Astrocyte (in vitro differentiated cells and primary cell): Measurements from ENCODE around the gene ELFN2. TPM values are rescaled to one million over a fixed set of nuclear protein-coding genes. Genes with fewer than 3 reads are reported as not detected.

Experiments
- DNase-seq: peaks from one replicate; pipeline ENCODE4 v3.0.0-alpha.2; 2010; ENCODE audit warnings: low read depth
- FAIRE-seq: peaks from 2 replicates; lab custom pipeline; 2011; peaks lifted over from hg19 to GRCh38; lab: Jason Lieb, UNC
- H2AFZ ChIP-seq: 2 replicates; pipeline ENCODE4 v1.6.0; 2012; ENCODE audit warnings: low read depth, low read length, inconsistent platforms
- H3K27ac ChIP-seq: 2 replicates; pipeline ENCODE4 v1.5.1; 2011; ENCODE audit warnings: low read depth, low read length, inconsistent platforms
- H3K27me3 ChIP-seq: 2 replicates; pipeline ENCODE4 v1.6.0; 2011; ENCODE audit warnings: low read length, inconsistent platforms; ENCODE audit not compliant: insufficient read depth
- H3K36me3 ChIP-seq: 2 replicates; pipeline ENCODE4 v1.5.1; 2011; ENCODE audit warnings: low read length, inconsistent platforms; ENCODE audit not compliant: insufficient read depth
- H3K4me1 ChIP-seq: 2 replicates; pipeline ENCODE4 v1.5.1; 2011; ENCODE audit warnings: low read length, inconsistent platforms; ENCODE audit not compliant: insufficient read depth
- H3K4me2 ChIP-seq: 2 replicates; pipeline ENCODE4 v1.6.0; 2012; ENCODE audit warnings: low read length, inconsistent platforms
- H3K4me3 ChIP-seq: 2 replicates; pipeline ENCODE4 v1.5.1; 2011; ENCODE audit warnings: low read depth, mild to moderate bottlenecking, low read length, inconsistent platforms; ENCODE audit not compliant: insufficient read depth
- H3K79me2 ChIP-seq: 2 replicates; pipeline ENCODE4 v1.6.0; 2012; ENCODE audit warnings: mild to moderate bottlenecking, low read length, inconsistent platforms; ENCODE audit not compliant: insufficient read depth
- H3K9ac ChIP-seq: 2 replicates; pipeline ENCODE4 v1.6.0; 2012; ENCODE audit warnings: mild to moderate bottlenecking, low read length, inconsistent platforms
- H3K9me3 ChIP-seq: 2 replicates; pipeline ENCODE4 v1.5.1; 2012; ENCODE audit warnings: low read depth, mild to moderate bottlenecking, low read length, inconsistent platforms; ENCODE audit not compliant: insufficient read depth
- H4K20me1 ChIP-seq: 2 replicates; pipeline ENCODE4 v1.6.0; 2012; ENCODE audit warnings: low read length, inconsistent platforms; ENCODE audit not compliant: insufficient read depth
- H3K27ac Mint-ChIP-seq: one replicate; pipeline ENCODE4 v1.8.0; 2021; ENCODE audit warnings: mild to moderate bottlenecking, mixed read lengths; ENCODE audit not compliant: unreplicated experiment
- H3K27me3 Mint-ChIP-seq: one replicate; pipeline ENCODE4 v1.8.0; 2021; ENCODE audit warnings: low read depth, mixed read lengths; ENCODE audit not compliant: unreplicated experiment
- H3K36me3 Mint-ChIP-seq: one replicate; pipeline ENCODE4 v1.8.0; 2021; ENCODE audit warnings: low read depth, mixed read lengths; ENCODE audit not compliant: unreplicated experiment
- H3K4me1 Mint-ChIP-seq: one replicate; pipeline ENCODE4 v1.8.0; 2021; ENCODE audit warnings: low read depth, mixed read lengths; ENCODE audit not compliant: unreplicated experiment
- H3K4me3 Mint-ChIP-seq: one replicate; pipeline ENCODE4 v1.8.0; 2021; ENCODE audit warnings: mild to moderate bottlenecking, moderate library complexity, mixed read lengths; ENCODE audit not compliant: unreplicated experiment
- H3K9me3 Mint-ChIP-seq: one replicate; pipeline ENCODE4 v1.8.0; 2021; ENCODE audit warnings: mild to moderate bottlenecking, mixed read lengths; ENCODE audit not compliant: unreplicated experiment
- CTCF ChIP-seq: IDR thresholded peaks from 2 replicates; pipeline ENCODE4 v1.5.1; 2011; ENCODE audit warnings: low read depth, mild to moderate bottlenecking, inconsistent platforms, low read length, moderate library complexity; ENCODE audit not compliant: insufficient read depth
- EZH2 ChIP-seq: IDR thresholded peaks from 2 replicates; pipeline ENCODE4 v1.6.1; 2012; ENCODE audit warnings: mild to moderate bottlenecking, low read length, inconsistent platforms; ENCODE audit not compliant: insufficient read depth
- total RNA-seq: library from RNA; stranded (reverse); gene quantifications from 2 replicates; pipeline ENCODE4 v1.2.1, GENCODE V29; 2021

The ELFN2 gene
- total RNA-seq, 1 donor from 2014 or later = 2.8 TPM

GRCh38 chr22:37366601-37367000, 60.7 kb downstream of the ELFN2 start:
- H3K27ac ChIP-seq = no peak overlapping the region
- DNase-seq = no peak
- H2AFZ ChIP-seq = no peak overlapping the region
- peaks cover 2% of the 10 kb centered on the region for H3K36me3 Mint-ChIP-seq
- TF ChIP-seq EZH2 (no peak), CTCF (no peak)
- no peak overlapping the region for H3K4me2 ChIP-seq
- H3K36me3 ChIP-seq = no peaks in the 10 kb centered on the region
- no peaks in the 10 kb centered on the region for H3K4me1 ChIP-seq
- H3K27me3 Mint-ChIP-seq = peaks cover 61% of the 10 kb centered on the region
- H3K27me3 ChIP-seq = peaks cover 2% of the 10 kb centered on the region
- no peaks in the 10 kb centered on the region for H3K9me3 Mint-ChIP-seq
- H4K20me1 ChIP-seq = no peaks in the 10 kb centered on the region
- no peak overlapping the region for H3K9ac ChIP-seq
- H3K9me3 ChIP-seq = no peaks in the 10 kb centered on the region
- no peak overlapping the region for H3K27ac Mint-ChIP-seq
- H3K4me3 Mint-ChIP-seq = no peak overlapping the region
- H3K4me3 ChIP-seq = no peak overlapping the region
- FAIRE-seq = no peak
- H3K79me2 ChIP-seq = no peaks in the 10 kb centered on the region
- H3K4me1 Mint-ChIP-seq = peaks cover 4% of the 10 kb centered on the region

DNA sequence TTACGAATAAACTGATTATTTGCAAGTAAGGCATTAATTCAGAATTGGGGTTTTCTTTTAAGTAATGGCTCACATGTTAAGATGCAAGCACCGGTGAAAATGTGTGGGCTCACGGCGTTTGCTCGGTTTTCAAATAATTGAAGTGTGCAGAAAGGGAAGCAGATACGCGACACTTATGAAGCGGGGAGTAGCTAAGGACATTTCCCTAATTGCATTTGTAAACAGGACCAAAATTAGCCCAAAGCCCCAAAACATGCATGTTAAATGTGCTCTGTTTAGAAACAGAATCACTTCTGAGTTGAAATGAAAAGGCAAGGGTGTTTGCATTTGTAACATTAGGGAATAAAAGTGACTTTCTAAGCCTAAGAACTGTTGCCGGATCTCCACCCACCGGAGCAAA, 61.3 kb downstream of the ELFN2 start:
- no peak for FAIRE-seq
- peaks cover 2% of the 10 kb centered on the region for H3K36me3 Mint-ChIP-seq

More for the DNA sequence above, 61.3 kb downstream of the ELFN2 start:
- Histone ChIP-seq H3K27me3 (peaks cover 2% of the 10 kb centered on the region), H3K36me3 (no peaks in the 10 kb centered on the region), H3K4me2 (no peak overlapping the region), H3K27ac (no peak overlapping the region), H3K9me3 (no peaks in the 10 kb centered on the region), H2AFZ (no peak overlapping the region), H3K4me3 (no peak overlapping the region), H3K4me1 (no peaks in the 10 kb centered on the region), H4K20me1 (no peaks in the 10 kb centered on the region), H3K9ac (no peak overlapping the region), H3K79me2 (no peaks in the 10 kb centered on the region)
- no peak overlapping the region for H3K27ac Mint-ChIP-seq
- DNase-seq = no peak
- H3K9me3 Mint-ChIP-seq = no peaks in the 10 kb centered on the region
- H3K4me1 Mint-ChIP-seq = peaks cover 4% of the 10 kb centered on the region
- H3K4me3 Mint-ChIP-seq = no peak overlapping the region
- H3K27me3 Mint-ChIP-seq = peaks cover 66% of the 10 kb centered on the region
- TF ChIP-seq EZH2 = no peak
- TF ChIP-seq CTCF = no peak
